HepG2 (cell line): Measurements from ENCODE around the gene STAT4. TPM values are rescaled to one million over a fixed set of nuclear protein-coding genes. Genes with fewer than 3 reads are reported as not detected.
A peak's percentile ranks its signal among the peaks of the same experiment; 100 is the strongest.

Experiments used
- BCL6 ChIP-seq: IDR thresholded peaks from 2 replicates; pipeline ENCODE4 v1.6.1; 2016; ENCODE audit warnings: missing genetic modification reagents, missing compliant biosample characterization
- CEBPB ChIP-seq: IDR thresholded peaks from 2 replicates; pipeline ENCODE4 v1.6.1; 2011; ENCODE audit warnings: low read depth, low read length, improper control_type of control experiment, borderline replicate concordance
- FOXC1 ChIP-seq: sonication (generic); formaldehyde crosslinking; IDR thresholded peaks from 2 replicates; pipeline ENCODE4 v1.8.0; 2022; ENCODE audit warnings: mild to moderate bottlenecking, missing genetic modification reagents, borderline replicate concordance
- KLF11 ChIP-seq: IDR thresholded peaks from 2 replicates; pipeline ENCODE4 v1.6.1; 2016; ENCODE audit warnings: missing compliant biosample characterization
- MED13 ChIP-seq: sonication (generic); formaldehyde crosslinking; IDR thresholded peaks from 2 replicates; pipeline ENCODE4 v1.5.0; 2020; ENCODE audit warnings: missing genetic modification reagents
- MEIS1 ChIP-seq: sonication (generic); formaldehyde crosslinking; IDR thresholded peaks from 2 replicates; pipeline ENCODE4 v1.9.0; 2021; ENCODE audit warnings: mild to moderate bottlenecking, missing genetic modification reagents, moderate library complexity, borderline replicate concordance
- ONECUT2 ChIP-seq: sonication (generic); formaldehyde crosslinking; IDR thresholded peaks from 2 replicates; pipeline ENCODE4 v1.4.0; 2020; ENCODE audit warnings: missing genetic modification reagents
- PCBP2 ChIP-seq: fragments of 200-400 bp; formaldehyde crosslinking; optimal IDR thresholded peaks from 2 replicates; pipeline ENCODE3; 2018; ENCODE audit warnings: low read length, low read depth; ENCODE audit not compliant: poor library complexity, severe bottlenecking
- ZKSCAN1 ChIP-seq: fragments of 150-350 bp; IDR thresholded peaks from 2 replicates; pipeline ENCODE4 v1.6.1; 2014; ENCODE audit warnings: low read length
- ZNF234 ChIP-seq: sonication (generic); formaldehyde crosslinking; conservative IDR thresholded peaks from 2 replicates; pipeline ENCODE4 v1.5.1; 2020; ENCODE audit warnings: mild to moderate bottlenecking, missing genetic modification reagents
- ZNF326 ChIP-seq: sonication (generic); formaldehyde crosslinking; IDR thresholded peaks from 2 replicates; pipeline ENCODE4 v1.4.0; 2020; ENCODE audit warnings: missing genetic modification reagents, borderline replicate concordance
- ZNF558 ChIP-seq: sonication (generic); formaldehyde crosslinking; IDR thresholded peaks from 2 replicates; pipeline ENCODE4 v1.9.0; 2022; ENCODE audit warnings: mild to moderate bottlenecking, missing genetic modification reagents, borderline replicate concordance
- ZNF577 ChIP-seq: sonication (generic); formaldehyde crosslinking; IDR thresholded peaks from 2 replicates; pipeline ENCODE4 v1.4.0; 2020; ENCODE audit warnings: mild to moderate bottlenecking, low read depth, missing genetic modification reagents, borderline replicate concordance
- ZNF598 ChIP-seq: sonication (generic); formaldehyde crosslinking; IDR thresholded peaks from 2 replicates; pipeline ENCODE4 v1.5.1; 2020; ENCODE audit warnings: mild to moderate bottlenecking, missing genetic modification reagents, borderline replicate concordance
- ZNF747 ChIP-seq: sonication (generic); formaldehyde crosslinking; IDR thresholded peaks from 2 replicates; pipeline ENCODE4 v1.8.1; 2023; ENCODE audit warnings: missing genetic modification reagents, mild to moderate bottlenecking, borderline replicate concordance
- ZSCAN29 ChIP-seq: sonication (generic); formaldehyde crosslinking; conservative IDR thresholded peaks from 2 replicates; pipeline ENCODE4 v1.4.0; 2020; ENCODE audit warnings: mild to moderate bottlenecking, missing genetic modification reagents
- polyA plus RNA-seq, 8 experiments: library from polyadenylated mRNA; depleted of rRNA in 3 of 8; stranded (reverse) in 7 of 8; unstranded in 1 of 8; fragments of >200 nt; fragmentation: Illumina TruSeq in 4 of 8; extraction: Trizol in 4 of 8; gene quantifications; 2 replicates each; pipeline versions ENCODE4 v1.2.1 to v1.2.3, GENCODE V29; 2011 to 2016; ENCODE audit warnings: low read depth in 4 of 8, missing spikeins in 1 of 8, mixed read lengths in 1 of 8; ENCODE audit not compliant: insufficient read depth in 1 of 8
- total RNA-seq, 5 experiments: library from RNA; depleted of rRNA; stranded (reverse); fragments of >200 nt; fragmentation: Illumina TruSeq; extraction: Trizol; gene quantifications; 2 replicates each; pipeline ENCODE4 v1.2.3, GENCODE V29; 2016; ENCODE audit warnings: low read depth in 1 of 5
- TF ChIP-seq, protein P1 (sequence below): sonication (generic); formaldehyde crosslinking; conservative IDR thresholded peaks from 2 replicates; pipeline ENCODE4 v1.8.0; 2022; ENCODE audit warnings: missing genetic modification reagents
- TF ChIP-seq, protein P2 (sequence below): IDR thresholded peaks from 2 replicates; pipeline ENCODE4 v1.6.1; 2018; ENCODE audit warnings: missing genetic modification reagents, mild to moderate bottlenecking, missing compliant biosample characterization
- TF ChIP-seq, protein P3 (sequence below): IDR thresholded peaks from 2 replicates; pipeline ENCODE4 v1.6.1; 2016; ENCODE audit warnings: mild to moderate bottlenecking
- TF ChIP-seq, protein P4 (sequence below): sonication (generic); formaldehyde crosslinking; IDR thresholded peaks from 2 replicates; pipeline ENCODE4 v1.4.0; 2020; ENCODE audit warnings: missing genetic modification reagents, borderline replicate concordance
- TF ChIP-seq, protein P5 (sequence below): sonication (generic); formaldehyde crosslinking; IDR thresholded peaks from 2 replicates; pipeline ENCODE4 v1.5.1; 2020; ENCODE audit warnings: mild to moderate bottlenecking, missing genetic modification reagents, borderline replicate concordance

Gene STAT4
- total and polyA plus RNA-seq, 2 of the 13 experiments (the other 11 are each of a cell fraction or from before 2014, with no cell fraction given), result 0.37 TPM; not detected in 1

GRCh38 chr2:191020742-191021381, 129.9 kb downstream of the STAT4 start (continued):
- TF ChIP-seq, protein P1, sequence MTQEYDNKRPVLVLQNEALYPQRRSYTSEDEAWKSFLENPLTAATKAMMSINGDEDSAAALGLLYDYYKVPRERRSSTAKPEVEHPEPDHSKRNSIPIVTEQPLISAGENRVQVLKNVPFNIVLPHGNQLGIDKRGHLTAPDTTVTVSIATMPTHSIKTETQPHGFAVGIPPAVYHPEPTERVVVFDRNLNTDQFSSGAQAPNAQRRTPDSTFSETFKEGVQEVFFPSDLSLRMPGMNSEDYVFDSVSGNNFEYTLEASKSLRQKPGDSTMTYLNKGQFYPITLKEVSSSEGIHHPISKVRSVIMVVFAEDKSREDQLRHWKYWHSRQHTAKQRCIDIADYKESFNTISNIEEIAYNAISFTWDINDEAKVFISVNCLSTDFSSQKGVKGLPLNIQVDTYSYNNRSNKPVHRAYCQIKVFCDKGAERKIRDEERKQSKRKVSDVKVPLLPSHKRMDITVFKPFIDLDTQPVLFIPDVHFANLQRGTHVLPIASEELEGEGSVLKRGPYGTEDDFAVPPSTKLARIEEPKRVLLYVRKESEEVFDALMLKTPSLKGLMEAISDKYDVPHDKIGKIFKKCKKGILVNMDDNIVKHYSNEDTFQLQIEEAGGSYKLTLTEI (CRISPR knock-in tag), result no peak
- TF ChIP-seq MEIS1 (CRISPR knock-in tag), result 0 out of 2 replicates have a peak, but pooled peaks have one; percentile 20
- TF ChIP-seq ONECUT2, result no peak
- no peak for TF ChIP-seq PCBP2
- TF ChIP-seq ZSCAN29 (CRISPR knock-in tag), result no peak
- TF ChIP-seq, protein P2, sequence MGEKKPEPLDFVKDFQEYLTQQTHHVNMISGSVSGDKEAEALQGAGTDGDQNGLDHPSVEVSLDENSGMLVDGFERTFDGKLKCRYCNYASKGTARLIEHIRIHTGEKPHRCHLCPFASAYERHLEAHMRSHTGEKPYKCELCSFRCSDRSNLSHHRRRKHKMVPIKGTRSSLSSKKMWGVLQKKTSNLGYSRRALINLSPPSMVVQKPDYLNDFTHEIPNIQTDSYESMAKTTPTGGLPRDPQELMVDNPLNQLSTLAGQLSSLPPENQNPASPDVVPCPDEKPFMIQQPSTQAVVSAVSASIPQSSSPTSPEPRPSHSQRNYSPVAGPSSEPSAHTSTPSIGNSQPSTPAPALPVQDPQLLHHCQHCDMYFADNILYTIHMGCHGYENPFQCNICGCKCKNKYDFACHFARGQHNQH (CRISPR knock-in tag), result no peak; the same call in 1 of the 2 replicates
- TF ChIP-seq, protein P3, sequence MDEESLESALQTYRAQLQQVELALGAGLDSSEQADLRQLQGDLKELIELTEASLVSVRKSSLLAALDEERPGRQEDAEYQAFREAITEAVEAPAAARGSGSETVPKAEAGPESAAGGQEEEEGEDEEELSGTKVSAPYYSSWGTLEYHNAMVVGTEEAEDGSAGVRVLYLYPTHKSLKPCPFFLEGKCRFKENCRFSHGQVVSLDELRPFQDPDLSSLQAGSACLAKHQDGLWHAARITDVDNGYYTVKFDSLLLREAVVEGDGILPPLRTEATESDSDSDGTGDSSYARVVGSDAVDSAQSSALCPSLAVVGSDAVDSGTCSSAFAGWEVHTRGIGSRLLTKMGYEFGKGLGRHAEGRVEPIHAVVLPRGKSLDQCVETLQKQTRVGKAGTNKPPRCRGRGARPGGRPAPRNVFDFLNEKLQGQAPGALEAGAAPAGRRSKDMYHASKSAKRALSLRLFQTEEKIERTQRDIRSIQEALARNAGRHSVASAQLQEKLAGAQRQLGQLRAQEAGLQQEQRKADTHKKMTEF (CRISPR knock-in tag), result no peak
- peak; percentile 15; the same call in 1 of the 2 replicates for TF ChIP-seq ZNF747
- no peak for TF ChIP-seq KLF11 (CRISPR knock-in tag)
- 0 out of 2 replicates have a peak, but pooled peaks have one; percentile 12 for TF ChIP-seq ZNF598
- no peak for TF ChIP-seq ZNF326 (CRISPR knock-in tag)
- TF ChIP-seq CEBPB, result peak; percentile 40; the same call in 1 of the 2 replicates
- no peak for TF ChIP-seq MED13 (CRISPR knock-in tag)
- no peak for TF ChIP-seq FOXC1
- TF ChIP-seq, protein P4, sequence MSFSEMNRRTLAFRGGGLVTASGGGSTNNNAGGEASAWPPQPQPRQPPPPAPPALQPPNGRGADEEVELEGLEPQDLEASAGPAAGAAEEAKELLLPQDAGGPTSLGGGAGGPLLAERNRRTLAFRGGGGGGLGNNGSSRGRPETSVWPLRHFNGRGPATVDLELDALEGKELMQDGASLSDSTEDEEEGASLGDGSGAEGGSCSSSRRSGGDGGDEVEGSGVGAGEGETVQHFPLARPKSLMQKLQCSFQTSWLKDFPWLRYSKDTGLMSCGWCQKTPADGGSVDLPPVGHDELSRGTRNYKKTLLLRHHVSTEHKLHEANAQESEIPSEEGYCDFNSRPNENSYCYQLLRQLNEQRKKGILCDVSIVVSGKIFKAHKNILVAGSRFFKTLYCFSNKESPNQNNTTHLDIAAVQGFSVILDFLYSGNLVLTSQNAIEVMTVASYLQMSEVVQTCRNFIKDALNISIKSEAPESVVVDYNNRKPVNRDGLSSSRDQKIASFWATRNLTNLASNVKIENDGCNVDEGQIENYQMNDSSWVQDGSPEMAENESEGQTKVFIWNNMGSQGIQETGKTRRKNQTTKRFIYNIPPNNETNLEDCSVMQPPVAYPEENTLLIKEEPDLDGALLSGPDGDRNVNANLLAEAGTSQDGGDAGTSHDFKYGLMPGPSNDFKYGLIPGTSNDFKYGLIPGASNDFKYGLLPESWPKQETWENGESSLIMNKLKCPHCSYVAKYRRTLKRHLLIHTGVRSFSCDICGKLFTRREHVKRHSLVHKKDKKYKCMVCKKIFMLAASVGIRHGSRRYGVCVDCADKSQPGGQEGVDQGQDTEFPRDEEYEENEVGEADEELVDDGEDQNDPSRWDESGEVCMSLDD (CRISPR knock-in tag), result no peak
- 0 out of 2 replicates have a peak, but pooled peaks have one; percentile 23 for TF ChIP-seq ZKSCAN1
- TF ChIP-seq ZNF577 (CRISPR knock-in tag), result no peak
- no peak for TF ChIP-seq BCL6 (CRISPR knock-in tag)
- TF ChIP-seq ZNF234 (CRISPR knock-in tag), result 0 out of 2 replicates have a peak, but pooled peaks have one; percentile 6
- TF ChIP-seq, protein P5, sequence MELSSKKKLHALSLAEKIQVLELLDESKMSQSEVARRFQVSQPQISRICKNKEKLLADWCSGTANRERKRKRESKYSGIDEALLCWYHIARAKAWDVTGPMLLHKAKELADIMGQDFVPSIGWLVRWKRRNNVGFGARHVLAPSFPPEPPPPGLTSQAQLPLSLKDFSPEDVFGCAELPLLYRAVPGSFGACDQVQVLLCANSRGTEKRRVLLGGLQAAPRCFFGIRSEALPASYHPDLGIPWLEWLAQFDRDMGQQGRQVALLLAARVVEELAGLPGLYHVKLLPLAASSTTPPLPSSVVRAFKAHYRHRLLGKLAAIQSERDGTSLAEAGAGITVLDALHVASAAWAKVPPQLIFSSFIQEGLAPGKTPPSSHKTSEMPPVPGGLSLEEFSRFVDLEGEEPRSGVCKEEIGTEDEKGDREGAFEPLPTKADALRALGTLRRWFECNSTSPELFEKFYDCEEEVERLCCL (CRISPR knock-in tag), result no peak
- TF ChIP-seq ZNF558, result no peak; the same call in 1 of the 2 replicates
